GM12874 (cell line): Measurements from ENCODE around the gene ABI3BP.

Experiments
- CTCF ChIP-seq: IDR thresholded peaks from 2 replicates; pipeline ENCODE4 v1.5.1; 2011; ENCODE audit warnings: low read depth, mild to moderate bottlenecking, control low read depth, low read length, moderate library complexity; ENCODE audit not compliant: insufficient read depth

The ABI3BP gene

GRCh38 chr3:100760377-100760776 is 232.8 kb downstream of the ABI3BP start:
- TF ChIP-seq CTCF: no peak

DNA sequence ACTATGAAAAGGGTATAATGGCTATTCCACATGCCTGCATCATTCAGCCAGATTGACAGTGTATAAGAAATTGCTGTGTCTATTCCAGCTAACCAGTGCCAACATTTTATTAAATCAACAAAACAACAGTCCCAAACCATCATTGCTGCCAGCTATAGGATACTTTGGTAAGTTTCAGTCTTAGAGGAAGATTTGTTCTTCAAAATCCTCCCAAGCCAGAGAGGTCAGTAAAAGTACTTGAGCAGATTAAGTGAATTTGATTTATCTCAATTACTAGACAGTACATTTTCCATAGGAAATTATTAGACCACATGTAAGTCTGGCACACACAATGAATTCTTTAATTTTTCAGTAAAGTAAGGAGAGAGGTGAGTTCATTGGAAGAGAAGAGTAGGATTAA is 233.3 kb downstream of the ABI3BP start:
- TF ChIP-seq CTCF: no peak

DNA sequence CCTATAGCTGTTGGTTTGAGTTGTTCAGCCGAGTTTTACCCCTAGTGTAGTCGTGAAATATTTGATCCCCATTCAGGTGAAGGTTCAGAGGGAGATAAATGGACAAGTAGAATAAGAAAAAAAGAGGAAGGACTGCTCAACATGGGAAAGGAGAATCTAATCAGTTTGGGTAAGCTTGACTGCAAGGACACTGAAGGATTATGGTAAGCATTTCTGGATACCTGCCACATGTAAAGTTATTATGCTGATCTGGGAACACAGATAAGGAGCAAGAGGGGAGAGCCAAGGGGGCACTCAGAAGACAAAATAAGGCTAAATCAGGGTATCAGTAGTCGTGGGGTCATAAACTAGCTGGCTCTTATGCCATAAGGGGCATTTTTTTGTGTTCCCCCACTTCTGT is 234.1 kb downstream of the ABI3BP start:
- no peak for TF ChIP-seq CTCF

GRCh38 chr3:100756441-100756840 is 236.8 kb downstream of the ABI3BP start:
- TF ChIP-seq CTCF: no peak

GRCh38 chr3:100754563-100755334 is 238.5 kb downstream of the ABI3BP start:
- TF ChIP-seq CTCF: no peak

GRCh38 chr3:100753846-100754245 is 239.4 kb downstream of the ABI3BP start:
- TF ChIP-seq CTCF: no peak

DNA sequence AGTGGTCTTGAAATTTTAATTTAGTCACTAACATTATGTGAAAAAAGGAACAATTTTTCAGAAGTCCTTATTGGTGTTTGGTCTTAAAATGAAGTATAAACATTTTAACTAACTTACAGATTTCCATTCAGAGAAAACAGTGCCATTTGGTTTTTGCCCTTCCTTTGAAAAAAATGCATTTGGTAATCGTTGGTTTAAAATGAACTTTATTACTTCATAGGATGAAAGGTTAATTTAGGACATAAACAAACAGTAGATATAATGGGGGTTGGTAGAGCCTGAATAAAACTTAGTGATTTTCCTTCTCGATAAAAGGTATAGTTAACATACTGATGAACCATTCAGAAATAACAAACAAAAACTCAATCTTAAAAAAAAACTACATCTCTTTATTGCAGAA is 244.3 kb downstream of the ABI3BP start:
- TF ChIP-seq CTCF: no peak
